Endothelial cell of umbilical vein (primary cell): ENCODE results near the gene TPCN2. TPM values are rescaled to one million over a fixed set of nuclear protein-coding genes. Genes with fewer than 3 reads are reported as not detected.
"Not testable (repeated sequence)": the region's sequence is repeated elsewhere in the genome, so short reads cannot be mapped to it uniquely, and the experiment has no call there.

Experiments used
- BruUV-seq: library from RNA; stranded (reverse); fragments of 400-500 nt; replicated peaks from 2 replicates; lab custom pipeline; 2021; lab: Mats Ljungman, UMichigan
- CTCF ChIA-PET: fragments of 300-600, 350-600 bp; sonication (Branson Sonifier 250); formaldehyde crosslinking; loops from one replicate; lab custom pipeline; 2021; ENCODE audit warnings: antibody characterized with exemption, inconsistent platforms; lab: Charles Lee
- POLR2A ChIA-PET: fragments of 300-600, 350-600 bp; sonication (Branson Sonifier 250); formaldehyde crosslinking; loops from one replicate; lab custom pipeline; 2021; ENCODE audit warnings: antibody characterized with exemption, inconsistent platforms; lab: Charles Lee
- DNase-seq: peaks from one replicate; pipeline ENCODE4 v3.0.0-alpha.2; 2011; ENCODE audit warnings: low read depth, low spot score
- FAIRE-seq: peaks from 2 replicates; lab custom pipeline; 2011; peaks lifted over from hg19 to GRCh38; lab: Jason Lieb, UNC
- H2AFZ ChIP-seq: 2 replicates; pipeline ENCODE4 v1.6.0; 2012; ENCODE audit warnings: low read depth, low read length, control low read depth, inconsistent platforms
- H3K27ac ChIP-seq: 2 replicates; pipeline ENCODE4 v1.5.1; 2011; ENCODE audit warnings: low read depth, mild to moderate bottlenecking, control low read depth, low read length, moderate library complexity; ENCODE audit not compliant: insufficient read depth
- H3K27me3 ChIP-seq, 2 experiments: 2 replicates each; pipeline versions ENCODE4 v1.6.0 to v1.6.1; 2011; ENCODE audit warnings: low read length in 2 of 2, mixed read lengths in 1 of 2; ENCODE audit not compliant: control insufficient read depth in 2 of 2, insufficient read depth in 2 of 2
- H3K36me3 ChIP-seq, 2 experiments: 2 replicates in 1 of 2; 3 replicates in 1 of 2; pipeline ENCODE4 v1.5.1; 2011; ENCODE audit warnings: low read length in 2 of 2, mild to moderate bottlenecking in 1 of 2, moderate library complexity in 1 of 2; ENCODE audit not compliant: control insufficient read depth in 2 of 2, insufficient read depth in 2 of 2; ENCODE audit errors: extremely low read depth in 1 of 2
- H3K4me1 ChIP-seq: 3 replicates; pipeline ENCODE4 v1.5.1; 2011; ENCODE audit warnings: mild to moderate bottlenecking, low read length; ENCODE audit not compliant: control insufficient read depth, insufficient read depth; ENCODE audit errors: extremely low read depth
- H3K4me2 ChIP-seq: 2 replicates; pipeline ENCODE4 v1.6.1; 2011; ENCODE audit warnings: low read length, control low read depth, mixed read lengths; ENCODE audit not compliant: insufficient read depth
- H3K4me3 ChIP-seq, 3 experiments: fragments of 200-600 bp in 1 of 3; sonication (generic), shearing (Covaris generic) in 1 of 3; replicated peaks in 1 of 3; 2 replicates each; pipeline ENCODE4 v1.5.1; 2011 to 2016; ENCODE audit warnings: control low read depth in 3 of 3, low read length in 3 of 3, mild to moderate bottlenecking in 2 of 3, inconsistent platforms in 1 of 3, low read depth in 1 of 3, moderate library complexity in 1 of 3; ENCODE audit not compliant: insufficient read depth in 1 of 3
- H3K79me2 ChIP-seq: 2 replicates; pipeline ENCODE4 v1.6.0; 2012; ENCODE audit warnings: low read length, inconsistent platforms; ENCODE audit not compliant: control insufficient read depth, insufficient read depth
- H3K9ac ChIP-seq: replicated peaks from 2 replicates; pipeline ENCODE3; 2011; ENCODE audit warnings: low read length, control low read depth; ENCODE audit not compliant: insufficient read depth; ENCODE audit errors: extremely low read depth
- H3K9me1 ChIP-seq: replicated peaks from 3 replicates; pipeline ENCODE4 v1.6.0; 2011; ENCODE audit warnings: mild to moderate bottlenecking, low read length; ENCODE audit not compliant: control insufficient read depth, insufficient read depth; ENCODE audit errors: extremely low read depth
- H3K9me3 ChIP-seq: replicated peaks from 2 replicates; pipeline ENCODE4 v1.5.1; 2012; ENCODE audit warnings: low read length, inconsistent platforms; ENCODE audit not compliant: control insufficient read depth, insufficient read depth
- H4K20me1 ChIP-seq: replicated peaks from 2 replicates; pipeline ENCODE3; 2011; ENCODE audit warnings: mild to moderate bottlenecking, low read length; ENCODE audit not compliant: control insufficient read depth, insufficient read depth; ENCODE audit errors: extremely low read depth
- CTCF ChIP-seq, 2 donors: IDR thresholded peaks; 1 replicate in 1 of 2; 2 replicates in 1 of 2; pipeline ENCODE4 v1.5.1; 2011; ENCODE audit warnings: low read length in 2 of 2, mild to moderate bottlenecking in 2 of 2, moderate library complexity in 2 of 2, control low read depth in 1 of 2, inconsistent platforms in 1 of 2, low read depth in 1 of 2; ENCODE audit not compliant: insufficient read depth in 1 of 2; ENCODE audit errors: extremely low read depth in 1 of 2
- EZH2 ChIP-seq: IDR thresholded peaks from 2 replicates; pipeline ENCODE4 v1.6.1; 2012; ENCODE audit warnings: borderline replicate concordance, low read depth, mild to moderate bottlenecking, moderate library complexity, low read length, inconsistent platforms; ENCODE audit not compliant: severe bottlenecking
- FOS ChIP-seq: IDR thresholded peaks from 2 replicates; pipeline ENCODE4 v1.6.1; 2011; ENCODE audit warnings: mild to moderate bottlenecking, low read length, moderate library complexity, borderline replicate concordance; ENCODE audit not compliant: insufficient read depth
- GATA2 ChIP-seq: IDR thresholded peaks from 2 replicates; pipeline ENCODE4 v1.7.0; 2011; ENCODE audit warnings: low read depth, mild to moderate bottlenecking, moderate library complexity, mixed read lengths, low read length; ENCODE audit not compliant: insufficient read length, insufficient read depth
- JUN ChIP-seq: IDR thresholded peaks from 2 replicates; pipeline ENCODE4 v1.6.1; 2011; ENCODE audit warnings: borderline replicate concordance, low read depth; ENCODE audit not compliant: insufficient read length, insufficient read depth
- MAX ChIP-seq: IDR thresholded peaks from 2 replicates; pipeline ENCODE4 v1.6.1; 2011; ENCODE audit not compliant: insufficient read depth, insufficient read length
- MYC ChIP-seq: IDR thresholded peaks from one replicate; pipeline ENCODE4 v1.6.1; 2011; ENCODE audit warnings: mild to moderate bottlenecking, low read depth, low read length
- POLR2A ChIP-seq: IDR thresholded peaks from 2 replicates; pipeline ENCODE4 v1.6.1; 2012; ENCODE audit warnings: low read depth, mild to moderate bottlenecking, control low read depth, low read length
- POLR2AphosphoS5 ChIP-seq: IDR thresholded peaks from 2 replicates; pipeline ENCODE4 v1.6.1; 2012; ENCODE audit warnings: low read depth, mild to moderate bottlenecking, control low read depth, low read length, moderate library complexity; ENCODE audit not compliant: insufficient read depth
- dilution Hi-C: fragments of 300-500 bp; cut with MboI; formaldehyde crosslinking; loops from one replicate; pipeline ENCODE4 v1.15.0; 2019; ENCODE audit warnings: low sequenced_read_pairs; ENCODE audit not compliant: extremely low pct_ligation_motif_present
- intact Hi-C: fragments of 100-400 bp; cut with micrococcal nuclease; formaldehyde crosslinking; loops from one replicate; pipeline ENCODE4 v1.10.0; 2022
- polyA plus RNA-seq, 4 experiments: library from polyadenylated mRNA; depleted of rRNA in 3 of 4; stranded (reverse) in 3 of 4; unstranded in 1 of 4; fragments of >200 nt; gene quantifications; 2 replicates each; pipeline versions ENCODE4 v1.2.1 to v1.2.3, GENCODE V29; 2011 to 2012; ENCODE audit warnings: missing spikeins in 1 of 4
- total RNA-seq: library from RNA; stranded (reverse); gene quantifications from 2 replicates; pipeline ENCODE4 v1.2.3, GENCODE V29; 2021

The TPCN2 gene
- total and polyA plus RNA-seq, 2 donors (not counting 3 experiments of a cell fraction or from before 2014, with no cell fraction given) = 10.3 to 13.4 TPM

- Histone ChIP-seq H3K4me1 (no peaks in the 10 kb centered on the region), H3K4me3 (no peak overlapping the region), H3K9me1 (no peaks in the 10 kb centered on the region), H3K79me2 (no peaks in the 10 kb centered on the region), H3K36me3 (peaks cover 0 to 16% of the 10 kb centered on the region in 2 experiments), H3K27me3 (no peaks in the 10 kb centered on the region), H3K9me3 (no peaks in the 10 kb centered on the region), H2AFZ (no peak overlapping the region), H3K4me2 (no peak overlapping the region), H3K27ac (no peak overlapping the region), H4K20me1 (no peaks in the 10 kb centered on the region), H3K9ac (no peak overlapping the region)
- dilution Hi-C loops (no loop called here), intact Hi-C loops (no loop called here)
- no TSS peak for BruUV-seq
- no peak for FAIRE-seq
- no peak for DNase-seq
- POLR2A ChIA-PET = no interaction called here
- CTCF ChIA-PET = interaction anchor here (2.2 kb wide), 1 partner anchor 10 kb away, joined by 5 read pairs; no protein-coding TSS in a partner anchor
- no peak for TF ChIP-seq POLR2AphosphoS5
- no peak for TF ChIP-seq CTCF (IDR thresholded peaks at IDR 0.05; ENCODE audit: extremely low read depth in 1 of 2, insufficient read depth in 1 of 2, low read depth in 1 of 2, low read length in 2 of 2)
- TF ChIP-seq JUN = no peak
- TF ChIP-seq FOS = no peak
- TF ChIP-seq POLR2A = no peak
- no peak for TF ChIP-seq MYC
- TF ChIP-seq MAX = no peak
- TF ChIP-seq EZH2 = no peak
- TF ChIP-seq GATA2 = no peak
Measured at GRCh38 chr11:69076129-69076791, 27.5 kb downstream of the TPCN2 start.

- peaks cover 0 to 18% of the 10 kb centered on the region in 2 experiments for H3K36me3 ChIP-seq
- FAIRE-seq = not testable (repeated sequence)
Measured at GRCh38 chr11:69076977-69077376, 28.2 kb downstream of the TPCN2 start.

More at GRCh38 chr11:69076977-69077376, 28.2 kb downstream of the TPCN2 start:
- H3K79me2 ChIP-seq, dilution Hi-C loops, H3K27ac ChIP-seq, H3K9me1 ChIP-seq, BruUV-seq, H3K9me3 ChIP-seq, DNase-seq, H3K4me1 ChIP-seq, POLR2A ChIA-PET, H3K27me3 ChIP-seq, H4K20me1 ChIP-seq, H2AFZ ChIP-seq, H3K9ac ChIP-seq, H3K4me2 ChIP-seq, H3K4me3 ChIP-seq, intact Hi-C loops: not testable (repeated sequence)
- CTCF ChIA-PET = interaction anchor here (1.1 kb wide), 1 partner anchor 11 kb away, joined by 3 read pairs; no protein-coding TSS in a partner anchor
